Astrocyte (in vitro differentiated cells and primary cell): Measurements from ENCODE around the gene KLF11. TPM values are rescaled to one million over a fixed set of nuclear protein-coding genes. Genes with fewer than 3 reads are reported as not detected.

Source experiments
- DNase-seq: peaks from one replicate; pipeline ENCODE4 v3.0.0-alpha.2; 2010; ENCODE audit warnings: low read depth
- FAIRE-seq: peaks from 2 replicates; lab custom pipeline; 2011; peaks lifted over from hg19 to GRCh38; lab: Jason Lieb, UNC
- H2AFZ ChIP-seq: 2 replicates; pipeline ENCODE4 v1.6.0; 2012; ENCODE audit warnings: low read depth, low read length, inconsistent platforms
- H3K27ac ChIP-seq: 2 replicates; pipeline ENCODE4 v1.5.1; 2011; ENCODE audit warnings: low read depth, low read length, inconsistent platforms
- H3K27me3 ChIP-seq: 2 replicates; pipeline ENCODE4 v1.6.0; 2011; ENCODE audit warnings: low read length, inconsistent platforms; ENCODE audit not compliant: insufficient read depth
- H3K36me3 ChIP-seq: 2 replicates; pipeline ENCODE4 v1.5.1; 2011; ENCODE audit warnings: low read length, inconsistent platforms; ENCODE audit not compliant: insufficient read depth
- H3K4me1 ChIP-seq: 2 replicates; pipeline ENCODE4 v1.5.1; 2011; ENCODE audit warnings: low read length, inconsistent platforms; ENCODE audit not compliant: insufficient read depth
- H3K4me2 ChIP-seq: 2 replicates; pipeline ENCODE4 v1.6.0; 2012; ENCODE audit warnings: low read length, inconsistent platforms
- H3K4me3 ChIP-seq: 2 replicates; pipeline ENCODE4 v1.5.1; 2011; ENCODE audit warnings: low read depth, mild to moderate bottlenecking, low read length, inconsistent platforms; ENCODE audit not compliant: insufficient read depth
- H3K79me2 ChIP-seq: 2 replicates; pipeline ENCODE4 v1.6.0; 2012; ENCODE audit warnings: mild to moderate bottlenecking, low read length, inconsistent platforms; ENCODE audit not compliant: insufficient read depth
- H3K9ac ChIP-seq: 2 replicates; pipeline ENCODE4 v1.6.0; 2012; ENCODE audit warnings: mild to moderate bottlenecking, low read length, inconsistent platforms
- H3K9me3 ChIP-seq: 2 replicates; pipeline ENCODE4 v1.5.1; 2012; ENCODE audit warnings: low read depth, mild to moderate bottlenecking, low read length, inconsistent platforms; ENCODE audit not compliant: insufficient read depth
- H4K20me1 ChIP-seq: 2 replicates; pipeline ENCODE4 v1.6.0; 2012; ENCODE audit warnings: low read length, inconsistent platforms; ENCODE audit not compliant: insufficient read depth
- H3K27ac Mint-ChIP-seq: one replicate; pipeline ENCODE4 v1.8.0; 2021; ENCODE audit warnings: mild to moderate bottlenecking, mixed read lengths; ENCODE audit not compliant: unreplicated experiment
- H3K27me3 Mint-ChIP-seq: one replicate; pipeline ENCODE4 v1.8.0; 2021; ENCODE audit warnings: low read depth, mixed read lengths; ENCODE audit not compliant: unreplicated experiment
- H3K36me3 Mint-ChIP-seq: one replicate; pipeline ENCODE4 v1.8.0; 2021; ENCODE audit warnings: low read depth, mixed read lengths; ENCODE audit not compliant: unreplicated experiment
- H3K4me1 Mint-ChIP-seq: one replicate; pipeline ENCODE4 v1.8.0; 2021; ENCODE audit warnings: low read depth, mixed read lengths; ENCODE audit not compliant: unreplicated experiment
- H3K4me3 Mint-ChIP-seq: one replicate; pipeline ENCODE4 v1.8.0; 2021; ENCODE audit warnings: mild to moderate bottlenecking, moderate library complexity, mixed read lengths; ENCODE audit not compliant: unreplicated experiment
- H3K9me3 Mint-ChIP-seq: one replicate; pipeline ENCODE4 v1.8.0; 2021; ENCODE audit warnings: mild to moderate bottlenecking, mixed read lengths; ENCODE audit not compliant: unreplicated experiment
- EZH2 ChIP-seq: IDR thresholded peaks from 2 replicates; pipeline ENCODE4 v1.6.1; 2012; ENCODE audit warnings: mild to moderate bottlenecking, low read length, inconsistent platforms; ENCODE audit not compliant: insufficient read depth
- total RNA-seq: library from RNA; stranded (reverse); gene quantifications from 2 replicates; pipeline ENCODE4 v1.2.1, GENCODE V29; 2021
- TF ChIP-seq, protein P1 (sequence below): IDR thresholded peaks from 2 replicates; pipeline ENCODE4 v1.5.1; 2011; ENCODE audit warnings: low read depth, mild to moderate bottlenecking, inconsistent platforms, low read length, moderate library complexity; ENCODE audit not compliant: insufficient read depth

KLF11 gene
- total RNA-seq, 1 donor from 2014 or later = 9.8 TPM

DNA sequence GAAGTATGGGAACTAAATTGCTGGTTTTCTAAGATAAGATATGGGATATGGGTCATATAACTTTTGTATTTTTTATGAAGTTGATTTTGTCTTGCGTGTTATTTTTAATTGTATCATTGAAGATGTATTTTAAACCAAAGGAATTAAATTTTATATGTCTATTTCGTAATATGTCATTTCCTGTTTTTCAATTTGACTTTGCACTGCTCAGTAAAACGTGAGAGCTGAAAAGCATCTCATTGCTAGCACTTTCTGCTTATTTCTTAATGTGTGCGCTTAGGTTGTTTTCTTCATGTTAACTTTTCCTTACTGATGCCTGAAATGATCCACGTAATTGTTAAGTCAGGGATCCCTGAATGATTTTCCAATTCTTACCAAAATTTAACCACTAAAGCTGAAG is 41.2 kb upstream of the KLF11 start:
- no peak for DNase-seq
- H3K4me2 ChIP-seq = no peak overlapping the region
- H3K27me3 ChIP-seq = no peaks in the 10 kb centered on the region
- H2AFZ ChIP-seq = no peak overlapping the region
- H3K9me3 ChIP-seq = no peaks in the 10 kb centered on the region
- FAIRE-seq = no peak
- H3K4me1 ChIP-seq = no peaks in the 10 kb centered on the region
- H4K20me1 ChIP-seq = no peaks in the 10 kb centered on the region
- no peaks in the 10 kb centered on the region for H3K9me3 Mint-ChIP-seq
- no peak overlapping the region for H3K9ac ChIP-seq
- no peak overlapping the region for H3K4me3 Mint-ChIP-seq
- H3K27ac ChIP-seq = no peak overlapping the region
- no peaks in the 10 kb centered on the region for H3K79me2 ChIP-seq
- H3K4me3 ChIP-seq = no peak overlapping the region
- H3K36me3 ChIP-seq = no peaks in the 10 kb centered on the region
- H3K36me3 Mint-ChIP-seq = peaks cover 3% of the 10 kb centered on the region
- no peaks in the 10 kb centered on the region for H3K27me3 Mint-ChIP-seq
- TF ChIP-seq EZH2 = no peak
- TF ChIP-seq, protein P1, sequence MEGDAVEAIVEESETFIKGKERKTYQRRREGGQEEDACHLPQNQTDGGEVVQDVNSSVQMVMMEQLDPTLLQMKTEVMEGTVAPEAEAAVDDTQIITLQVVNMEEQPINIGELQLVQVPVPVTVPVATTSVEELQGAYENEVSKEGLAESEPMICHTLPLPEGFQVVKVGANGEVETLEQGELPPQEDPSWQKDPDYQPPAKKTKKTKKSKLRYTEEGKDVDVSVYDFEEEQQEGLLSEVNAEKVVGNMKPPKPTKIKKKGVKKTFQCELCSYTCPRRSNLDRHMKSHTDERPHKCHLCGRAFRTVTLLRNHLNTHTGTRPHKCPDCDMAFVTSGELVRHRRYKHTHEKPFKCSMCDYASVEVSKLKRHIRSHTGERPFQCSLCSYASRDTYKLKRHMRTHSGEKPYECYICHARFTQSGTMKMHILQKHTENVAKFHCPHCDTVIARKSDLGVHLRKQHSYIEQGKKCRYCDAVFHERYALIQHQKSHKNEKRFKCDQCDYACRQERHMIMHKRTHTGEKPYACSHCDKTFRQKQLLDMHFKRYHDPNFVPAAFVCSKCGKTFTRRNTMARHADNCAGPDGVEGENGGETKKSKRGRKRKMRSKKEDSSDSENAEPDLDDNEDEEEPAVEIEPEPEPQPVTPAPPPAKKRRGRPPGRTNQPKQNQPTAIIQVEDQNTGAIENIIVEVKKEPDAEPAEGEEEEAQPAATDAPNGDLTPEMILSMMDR = no peak
- no peak overlapping the region for H3K27ac Mint-ChIP-seq
- H3K4me1 Mint-ChIP-seq = peaks cover 4% of the 10 kb centered on the region

DNA sequence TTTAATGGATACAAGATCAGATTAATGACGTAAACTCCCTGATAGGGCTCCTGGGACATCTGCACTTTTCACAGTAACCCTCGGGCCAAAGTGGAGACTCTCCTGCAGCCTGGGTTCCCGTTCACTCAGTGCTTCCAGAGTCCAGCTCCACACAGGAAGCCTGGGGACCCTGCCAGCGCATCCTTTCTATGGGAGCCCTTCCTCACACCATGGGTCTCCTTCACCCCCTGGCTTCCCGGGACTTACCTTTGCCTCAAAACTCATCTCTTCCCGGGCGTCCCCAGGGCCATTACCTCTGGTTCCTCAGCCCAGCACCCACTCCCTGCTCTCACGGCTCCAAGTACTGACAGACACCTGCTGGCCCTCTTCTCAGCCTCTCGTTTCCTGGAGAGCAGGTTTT is 40.7 kb upstream of the KLF11 start:
- Mint-ChIP-seq H3K4me1 (peaks cover 8% of the 10 kb centered on the region), H3K4me3 (no peak overlapping the region), H3K36me3 (peaks cover 3% of the 10 kb centered on the region), H3K9me3 (no peaks in the 10 kb centered on the region), H3K27me3 (no peaks in the 10 kb centered on the region), H3K27ac (no peak overlapping the region)
- Histone ChIP-seq H3K4me2 (no peak overlapping the region), H3K4me3 (no peak overlapping the region), H3K4me1 (no peaks in the 10 kb centered on the region), H3K36me3 (no peaks in the 10 kb centered on the region), H2AFZ (no peak overlapping the region), H3K27ac (no peak overlapping the region), H3K9me3 (no peaks in the 10 kb centered on the region), H3K9ac (no peak overlapping the region), H4K20me1 (no peaks in the 10 kb centered on the region), H3K79me2 (no peaks in the 10 kb centered on the region), H3K27me3 (no peaks in the 10 kb centered on the region)
- FAIRE-seq (no peak), DNase-seq (no peak)
- no peak for TF ChIP-seq EZH2
- TF ChIP-seq, protein P1 = no peak

DNA sequence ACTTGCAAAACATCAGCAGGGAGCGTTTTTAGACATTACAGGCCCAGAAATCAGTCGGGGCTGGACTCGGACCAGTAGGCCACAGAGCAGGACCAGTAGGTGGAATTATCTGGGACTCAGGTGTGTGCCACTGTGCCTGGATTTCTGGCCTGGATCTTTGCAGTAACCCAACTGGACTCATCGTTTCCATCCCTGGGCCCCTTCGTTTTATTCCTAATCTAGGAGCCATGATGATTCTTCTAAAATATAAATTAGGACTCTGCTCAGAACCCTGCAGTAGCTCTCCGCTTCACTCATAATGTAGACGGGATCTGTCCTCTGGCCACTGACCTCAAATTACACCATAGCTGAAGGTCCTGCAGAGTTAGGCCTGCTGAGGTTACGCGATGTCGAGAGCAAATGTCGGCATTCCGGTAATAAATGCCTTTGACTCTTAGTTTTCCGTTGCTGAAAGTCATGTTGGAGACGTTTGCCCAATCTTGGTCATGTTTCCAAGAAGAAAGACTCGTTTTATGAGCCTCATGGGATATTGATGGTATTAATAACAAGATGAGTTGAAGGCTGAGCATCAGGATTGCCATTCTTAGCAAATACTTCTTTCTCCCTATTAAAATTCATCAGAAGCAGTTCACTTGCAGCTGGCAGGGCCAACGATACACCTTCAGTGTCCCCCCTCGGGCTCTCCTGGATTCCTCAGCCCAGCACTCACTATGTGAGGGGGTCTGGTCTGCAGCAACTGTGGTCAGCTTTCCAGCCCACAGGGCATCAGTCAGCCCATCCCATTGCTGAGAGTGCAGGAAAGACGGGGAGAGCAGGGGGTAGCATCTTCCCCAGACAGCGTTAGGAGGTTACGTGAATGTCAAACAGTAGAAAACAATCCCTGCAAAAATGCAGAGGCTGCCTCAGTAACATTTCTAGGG is 39.9 kb upstream of the KLF11 start:
- H3K36me3 Mint-ChIP-seq = peaks cover 3% of the 10 kb centered on the region
- H3K27ac ChIP-seq = no peak overlapping the region
- no peak overlapping the region for H3K9ac ChIP-seq
- H3K4me1 ChIP-seq = no peaks in the 10 kb centered on the region
- DNase-seq = no peak
- no peaks in the 10 kb centered on the region for H3K36me3 ChIP-seq
- no peaks in the 10 kb centered on the region for H4K20me1 ChIP-seq
- H3K4me3 Mint-ChIP-seq = peak overlapping the region; percentile 47
- peaks cover 15% of the 10 kb centered on the region for H3K4me1 Mint-ChIP-seq
- H3K27me3 ChIP-seq = no peaks in the 10 kb centered on the region
- FAIRE-seq = no peak
- H3K4me3 ChIP-seq = no peak overlapping the region
- no peaks in the 10 kb centered on the region for H3K27me3 Mint-ChIP-seq
- no peak overlapping the region for H3K27ac Mint-ChIP-seq
- H3K79me2 ChIP-seq = no peaks in the 10 kb centered on the region
- TF ChIP-seq EZH2 = no peak
- TF ChIP-seq, protein P1 = no peak
- H2AFZ ChIP-seq = no peak overlapping the region
- H3K9me3 Mint-ChIP-seq = no peaks in the 10 kb centered on the region
- no peaks in the 10 kb centered on the region for H3K9me3 ChIP-seq
- H3K4me2 ChIP-seq = no peak overlapping the region
